Measurements from ENCODE around the gene CCT4. TPM values are rescaled to one million over a fixed set of nuclear protein-coding genes. Genes with fewer than 3 reads are reported as not detected.
A peak's percentile ranks its signal among the peaks of the same experiment; 100 is the strongest.

Gene CCT4
- total RNA-seq: 172 and 188 TPM in 2 replicates

GRCh38 chr2:61888267-61889055, at the start of gene CCT4:
Gene CCT4 (minus strand): TSS chr2:61888656. CDS start chr2:61888507, 149 bp downstream.
- Mint-ChIP-seq H3K9me3 (no peaks in the 10 kb centered on the region), H3K4me3 (peak within 1 kb of the TSS; percentile 100), H3K27ac (peak within 1 kb of the TSS; percentile 99), H3K4me1 (peaks cover 23% of the 10 kb centered on the region), H3K27me3 (no peaks in the 10 kb centered on the region), H3K36me3 (ENCODE audit: low read depth) (peaks cover 44% of the 10 kb centered on the region)
- POLR2A ChIA-PET: interaction anchor here (0.6 to 1.6 kb wide), 14 partner anchors 9 to 1847 kb away, joined by 3 to 16 read pairs (median 6); partner anchors contain the start of gene FAM161A
- peak; percentile 99 for DNase-seq
- intact Hi-C loops (cut with micrococcal nuclease): loop anchor here (1.0 to 5.0 kb wide), 8 partner anchors 17 to 1700 kb away; partner anchors contain the start of genes COMMD1, EHBP1, FAM161A and MDH1
- CTCF ChIA-PET: no interaction called here
- ATAC-seq (ENCODE audit: low read depth): peak; percentile 85
- TF ChIP-seq CTCF (IDR thresholded peaks at IDR 0.05): no peak

GRCh38 chr2:61937886-61938285, 49.4 kb upstream of the CCT4 start:
- no peaks in the 10 kb centered on the region for H3K27me3 Mint-ChIP-seq
- ATAC-seq (ENCODE audit: low read depth) (no peak), DNase-seq (no peak)
- peaks cover 10% of the 10 kb centered on the region for H3K4me1 Mint-ChIP-seq
- H3K4me3 Mint-ChIP-seq: no peak overlapping the region
- intact Hi-C loops (cut with micrococcal nuclease): no loop called here
- no peak overlapping the region for H3K27ac Mint-ChIP-seq
- H3K9me3 Mint-ChIP-seq: no peaks in the 10 kb centered on the region
- peaks cover 17% of the 10 kb centered on the region for H3K36me3 Mint-ChIP-seq (ENCODE audit: low read depth)
- no peak for TF ChIP-seq CTCF (IDR thresholded peaks at IDR 0.05)
- CTCF ChIA-PET: no interaction called here
- POLR2A ChIA-PET: no interaction called here

- no peaks in the 10 kb centered on the region for H3K27me3 Mint-ChIP-seq
- H3K36me3 Mint-ChIP-seq (ENCODE audit: low read depth): peaks cover 23% of the 10 kb centered on the region
- ChIA-PET CTCF (no interaction called here), POLR2A (no interaction called here)
- H3K9me3 Mint-ChIP-seq: no peaks in the 10 kb centered on the region
- DNase-seq: no peak
- H3K4me3 Mint-ChIP-seq: no peak overlapping the region
- peaks cover 10% of the 10 kb centered on the region for H3K4me1 Mint-ChIP-seq
- no peak for TF ChIP-seq CTCF (IDR thresholded peaks at IDR 0.05)
- no peak overlapping the region for H3K27ac Mint-ChIP-seq
- intact Hi-C loops (cut with micrococcal nuclease): no loop called here
- no peak for ATAC-seq (ENCODE audit: low read depth)
These were observed 48.6 kb upstream of the CCT4 start for GRCh38 chr2:61937098-61937497.

GRCh38 chr2:61928826-61929461, 40.5 kb upstream of the CCT4 start:
- peaks cover 9% of the 10 kb centered on the region for H3K4me1 Mint-ChIP-seq
- peaks cover 9% of the 10 kb centered on the region for H3K36me3 Mint-ChIP-seq (ENCODE audit: low read depth)
- H3K9me3 Mint-ChIP-seq: no peaks in the 10 kb centered on the region
- intact Hi-C loops (cut with micrococcal nuclease): no loop called here
- ATAC-seq (ENCODE audit: low read depth): no peak
- H3K4me3 Mint-ChIP-seq: no peak overlapping the region
- no peaks in the 10 kb centered on the region for H3K27me3 Mint-ChIP-seq
- no peak for TF ChIP-seq CTCF (IDR thresholded peaks at IDR 0.05)
- ChIA-PET CTCF (no interaction called here), POLR2A (no interaction called here)
- H3K27ac Mint-ChIP-seq: no peak overlapping the region
- DNase-seq: no peak

Data from activated B cell treated with CpG ODN at 0.5 μM for 24 hours (primary cell).